Fibroblast of villous mesenchyme (primary cell): ENCODE measurements around the gene SIGLEC1. TPM values are rescaled to one million over a fixed set of nuclear protein-coding genes. Genes with fewer than 3 reads are reported as not detected.

Experiments used
- DNase-seq: peaks from one replicate; pipeline ENCODE4 v3.0.0-alpha.2; 2010; ENCODE audit warnings: low read depth
- H3K4me3 ChIP-seq: 2 replicates; pipeline ENCODE4 v1.5.1; 2011; ENCODE audit warnings: low read depth, mild to moderate bottlenecking, low read length
- total RNA-seq: library from RNA; depleted of rRNA; stranded (reverse); fragments of >200 nt; gene quantifications from 2 replicates; pipeline ENCODE4 v1.2.3, GENCODE V29; 2012
- TF ChIP-seq, protein P1 (sequence below): IDR thresholded peaks from 2 replicates; pipeline ENCODE4 v1.5.1; 2012; ENCODE audit warnings: low read depth, mild to moderate bottlenecking, low read length; ENCODE audit not compliant: insufficient read depth

SIGLEC1 gene
- total RNA-seq, 1 donor, result not detected

DNA sequence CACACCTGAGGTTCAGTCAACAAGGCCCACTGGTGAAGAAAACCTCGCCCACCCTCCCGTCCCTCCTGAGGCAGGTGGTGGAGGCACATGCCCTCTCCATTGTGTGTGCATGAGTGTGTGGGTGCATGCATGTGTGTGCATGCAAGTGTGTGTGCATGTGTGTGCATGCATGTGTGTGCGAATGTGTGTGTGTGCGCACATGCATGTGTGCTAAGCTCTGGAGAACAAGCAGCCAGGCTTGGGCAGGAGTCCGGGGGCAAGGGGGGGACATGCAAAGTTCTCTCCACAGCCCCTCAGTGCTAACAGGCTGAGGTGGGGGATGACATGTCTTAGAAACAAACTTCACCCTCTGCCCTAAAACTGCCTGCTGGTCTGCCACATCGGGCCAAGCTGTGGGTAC lies 17.0 kb upstream of the SIGLEC1 start:
- no peak overlapping the region for H3K4me3 ChIP-seq
- TF ChIP-seq, protein P1, sequence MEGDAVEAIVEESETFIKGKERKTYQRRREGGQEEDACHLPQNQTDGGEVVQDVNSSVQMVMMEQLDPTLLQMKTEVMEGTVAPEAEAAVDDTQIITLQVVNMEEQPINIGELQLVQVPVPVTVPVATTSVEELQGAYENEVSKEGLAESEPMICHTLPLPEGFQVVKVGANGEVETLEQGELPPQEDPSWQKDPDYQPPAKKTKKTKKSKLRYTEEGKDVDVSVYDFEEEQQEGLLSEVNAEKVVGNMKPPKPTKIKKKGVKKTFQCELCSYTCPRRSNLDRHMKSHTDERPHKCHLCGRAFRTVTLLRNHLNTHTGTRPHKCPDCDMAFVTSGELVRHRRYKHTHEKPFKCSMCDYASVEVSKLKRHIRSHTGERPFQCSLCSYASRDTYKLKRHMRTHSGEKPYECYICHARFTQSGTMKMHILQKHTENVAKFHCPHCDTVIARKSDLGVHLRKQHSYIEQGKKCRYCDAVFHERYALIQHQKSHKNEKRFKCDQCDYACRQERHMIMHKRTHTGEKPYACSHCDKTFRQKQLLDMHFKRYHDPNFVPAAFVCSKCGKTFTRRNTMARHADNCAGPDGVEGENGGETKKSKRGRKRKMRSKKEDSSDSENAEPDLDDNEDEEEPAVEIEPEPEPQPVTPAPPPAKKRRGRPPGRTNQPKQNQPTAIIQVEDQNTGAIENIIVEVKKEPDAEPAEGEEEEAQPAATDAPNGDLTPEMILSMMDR, result no peak
- no peak for DNase-seq

DNA sequence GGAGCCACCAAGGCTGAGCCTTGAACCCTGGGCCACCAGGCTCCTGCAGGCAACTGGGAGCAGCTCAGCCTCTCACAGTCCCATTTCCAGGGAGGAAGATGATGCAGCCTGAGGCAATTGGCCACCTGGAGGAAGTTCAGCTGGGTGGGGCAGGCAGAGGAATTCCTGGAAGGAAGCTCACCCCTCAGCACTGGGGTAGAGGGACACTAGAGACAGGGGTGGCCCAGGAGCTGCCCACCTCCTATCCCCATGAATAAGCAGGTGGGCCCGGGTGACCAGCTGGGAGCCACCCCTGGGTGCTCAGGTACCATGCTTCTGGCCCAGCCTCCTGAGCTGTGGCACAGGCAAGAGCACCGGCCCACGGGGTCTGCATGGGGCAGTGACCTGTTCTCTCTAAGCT lies 16.5 kb upstream of the SIGLEC1 start:
- no peak overlapping the region for H3K4me3 ChIP-seq
- TF ChIP-seq, protein P1, result no peak
- no peak for DNase-seq

DNA sequence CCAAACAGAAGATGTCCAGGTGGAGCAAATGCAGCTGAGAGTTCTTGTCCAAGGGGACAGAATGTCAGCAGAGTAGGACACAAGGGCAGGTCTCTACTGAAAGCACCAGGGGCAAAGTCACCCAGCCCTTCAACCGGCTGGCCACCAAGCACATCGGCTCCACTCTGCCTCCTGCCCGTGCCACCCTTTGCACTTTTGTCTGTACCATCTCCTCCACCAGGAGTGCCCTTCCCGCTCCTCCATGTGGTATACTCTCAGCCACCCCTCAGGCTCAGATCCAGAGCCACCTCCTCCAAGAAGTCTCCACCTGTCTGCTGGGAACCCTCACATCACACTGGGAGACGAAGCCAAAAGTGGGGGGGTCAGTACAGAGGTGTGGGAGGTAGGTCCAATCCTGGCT lies 16.0 kb upstream of the SIGLEC1 start:
- TF ChIP-seq, protein P1, result no peak
- no peak for DNase-seq
- no peak overlapping the region for H3K4me3 ChIP-seq

DNA sequence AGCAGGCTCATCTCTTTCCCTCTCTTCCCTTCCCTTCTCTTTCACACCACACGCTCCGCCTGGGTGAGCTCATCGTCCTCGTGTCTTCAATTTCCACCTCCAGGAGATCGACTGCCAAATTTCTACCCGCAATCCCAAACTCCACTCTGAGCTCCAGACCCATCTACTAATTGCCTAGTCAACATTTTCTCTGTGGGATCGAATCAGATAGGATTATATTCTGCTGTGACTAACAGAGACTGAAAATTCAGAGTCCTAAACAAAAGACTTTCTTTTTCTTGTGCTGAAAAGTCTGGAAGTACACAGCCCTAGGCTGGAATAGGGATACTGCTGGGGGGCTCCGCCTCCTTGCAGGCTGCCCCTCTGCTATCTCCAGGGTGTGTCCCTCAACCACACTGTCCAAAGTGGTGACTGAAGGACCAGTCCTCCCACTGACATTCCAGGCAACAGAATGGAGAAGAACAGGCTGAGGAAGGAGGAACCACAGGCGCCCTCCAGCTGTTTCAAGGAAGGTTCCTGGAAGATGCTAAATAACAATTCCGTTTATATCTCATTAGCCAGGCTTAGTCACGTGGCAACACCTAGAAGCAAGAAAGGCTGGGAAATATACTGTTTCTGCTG lies 15.1 kb upstream of the SIGLEC1 start:
- TF ChIP-seq, protein P1, result peak; percentile 10
- peak; percentile 42 for DNase-seq
- peak overlapping the region; percentile 35 for H3K4me3 ChIP-seq

DNA sequence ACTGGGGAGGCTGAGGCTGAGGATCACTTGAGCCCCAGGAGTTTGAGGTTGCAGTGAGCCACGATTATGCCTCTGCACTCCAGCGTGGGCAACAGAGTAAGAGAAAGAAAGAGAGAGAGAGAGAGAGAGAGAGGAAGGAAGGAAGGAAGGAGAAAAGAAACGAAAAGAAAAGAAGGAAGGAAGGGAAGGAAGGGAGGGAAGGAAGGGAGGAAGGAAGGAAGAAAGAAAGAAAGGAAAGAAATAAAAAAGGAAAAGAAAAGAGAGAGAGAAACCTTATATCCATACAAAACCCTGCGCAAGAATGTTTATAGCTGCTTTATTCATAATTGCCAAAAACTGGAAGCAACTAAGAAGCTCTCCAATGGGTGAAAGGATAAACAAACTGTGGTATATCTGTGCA lies 12.0 kb upstream of the SIGLEC1 start:
- TF ChIP-seq, protein P1, result no peak
- no peak overlapping the region for H3K4me3 ChIP-seq
- no peak for DNase-seq

DNA sequence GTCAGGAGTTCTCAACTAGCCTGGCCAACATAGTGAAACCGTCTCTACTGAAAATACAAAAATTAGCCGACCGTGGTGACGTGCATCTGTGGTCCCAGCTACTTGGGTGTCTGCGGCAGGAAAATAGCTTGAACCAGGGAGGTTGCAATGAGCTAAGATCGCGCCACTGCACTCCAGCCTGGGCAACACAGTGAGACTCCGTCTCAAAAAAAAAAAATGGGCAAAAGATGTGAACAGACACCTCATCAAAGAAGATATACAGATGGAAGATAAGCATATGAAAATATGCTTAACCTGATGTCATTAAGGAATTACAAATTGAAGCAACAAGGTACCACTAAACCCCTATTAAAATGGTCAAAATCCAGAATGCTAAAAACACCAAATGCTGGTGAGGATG lies 10.9 kb upstream of the SIGLEC1 start:
- no peak overlapping the region for H3K4me3 ChIP-seq
- TF ChIP-seq, protein P1, result no peak
- no peak for DNase-seq

GRCh38 chr20:3721912-3722311 lies 9.5 kb upstream of the SIGLEC1 start:
- no peak for DNase-seq
- TF ChIP-seq, protein P1, result no peak
- H3K4me3 ChIP-seq, result no peak overlapping the region
